Suprapubic skin (tissue), 3 donors: ENCODE data around the gene BCL3.

Source experiments
- CTCF ChIP-seq, 2 donors: fragments of 200-600 bp in 1 of 2; fragments of 450-650 bp in 1 of 2; sonication (generic) in 1 of 2; IDR thresholded peaks; one replicate each; pipeline ENCODE4 v1.5.1; 2016 to 2019; ENCODE audit warnings: antibody characterized with exemption in 2 of 2, mild to moderate bottlenecking in 1 of 2, moderate library complexity in 1 of 2
- POLR2A ChIP-seq, 2 donors: fragments of 450-650 bp; IDR thresholded peaks; one replicate each; pipeline ENCODE4 v1.6.1; 2017; ENCODE audit warnings: antibody characterized with exemption in 2 of 2, mild to moderate bottlenecking in 2 of 2, moderate library complexity in 2 of 2

- TF ChIP-seq CTCF (IDR thresholded peaks at IDR 0.05) (no peak), POLR2A (IDR thresholded peaks at IDR 0.05) (no peak)
Observed at GRCh38 chr19:44745887-44746600, 2.5 kb upstream of the BCL3 start.
